H1 (cell line): ENCODE measurements around the gene BMERB1. TPM values are rescaled to one million over a fixed set of nuclear protein-coding genes. Genes with fewer than 3 reads are reported as not detected.

Source experiments
- CTCF ChIA-PET: fragments of 300-600 bp; sonication (Branson Sonifier 250); formaldehyde crosslinking; loops from one replicate; lab custom pipeline; 2021; ENCODE audit not compliant: partially characterized antibody; lab: Charles Lee
- POLR2A ChIA-PET: fragments of 300-600 bp; sonication (Branson Sonifier 250); formaldehyde crosslinking; loops from one replicate; lab custom pipeline; 2021; ENCODE audit warnings: inconsistent platforms; ENCODE audit not compliant: partially characterized antibody; lab: Charles Lee
- DNase-seq, 2 experiments: peaks; one replicate each; pipeline versions ENCODE4 v3.0.0 to v3.0.0-alpha.2; 2010 to 2022; ENCODE audit warnings: low spot score in 2 of 2, low read depth in 1 of 2, mixed read lengths in 1 of 2
- FAIRE-seq: peaks from 2 replicates; lab custom pipeline; 2011; peaks lifted over from hg19 to GRCh38; lab: Jason Lieb, UNC
- H2AFZ ChIP-seq: 2 replicates; pipeline ENCODE4 v1.8.1; 2012; ENCODE audit warnings: low read length, inconsistent platforms
- H2AK5ac ChIP-seq: 2 replicates; pipeline ENCODE4 v1.6.1; 2013; ENCODE audit warnings: low read depth, low read length
- H2BK120ac ChIP-seq: replicated peaks from 2 replicates; pipeline ENCODE3; 2013; ENCODE audit warnings: low read depth, low read length, inconsistent platforms
- H2BK12ac ChIP-seq: 2 replicates; pipeline ENCODE4 v1.6.1; 2013; ENCODE audit warnings: low read depth, low read length
- H2BK15ac ChIP-seq: 2 replicates; pipeline ENCODE4 v1.6.1; 2013; ENCODE audit warnings: low read length
- H2BK20ac ChIP-seq: 2 replicates; pipeline ENCODE4 v1.6.1; 2013; ENCODE audit warnings: low read length
- H2BK5ac ChIP-seq: 2 replicates; pipeline ENCODE4 v1.6.1; 2013; ENCODE audit warnings: low read depth, low read length
- H3K14ac ChIP-seq: 2 replicates; pipeline ENCODE4 v1.6.1; 2013; ENCODE audit warnings: inconsistent platforms; ENCODE audit not compliant: insufficient read length
- H3K18ac ChIP-seq: 2 replicates; pipeline ENCODE4 v1.6.1; 2013; ENCODE audit warnings: low read length; ENCODE audit errors: extremely low read depth
- H3K23ac ChIP-seq: 2 replicates; pipeline ENCODE4 v1.6.1; 2013; ENCODE audit warnings: inconsistent platforms; ENCODE audit not compliant: insufficient read length
- H3K23me2 ChIP-seq: 2 replicates; pipeline ENCODE4 v1.6.1; 2013; ENCODE audit warnings: low read depth, low read length
- H3K27ac ChIP-seq: 2 replicates; pipeline ENCODE4 v1.6.1; 2011; ENCODE audit warnings: low read depth, low read length, inconsistent platforms
- H3K27me3 ChIP-seq, 4 experiments: replicated peaks in 1 of 4; 1 replicate in 1 of 4; 2 replicates in 3 of 4; pipeline versions ENCODE4 v1.6.1 to v1.8.1; 2011 to 2013; ENCODE audit warnings: low read length in 3 of 4, mild to moderate bottlenecking in 3 of 4, inconsistent platforms in 2 of 4, mixed read lengths in 2 of 4, moderate library complexity in 1 of 4; ENCODE audit not compliant: control insufficient read depth in 3 of 4, insufficient read depth in 3 of 4; ENCODE audit errors: extremely low read depth in 1 of 4
- H3K36me3 ChIP-seq, 4 experiments: 2 replicates each; pipeline versions ENCODE4 v1.6.1 to v1.8.1; 2011 to 2013; ENCODE audit warnings: mild to moderate bottlenecking in 4 of 4, low read length in 3 of 4, moderate library complexity in 2 of 4, control low read depth in 1 of 4, inconsistent platforms in 1 of 4; ENCODE audit not compliant: insufficient read depth in 4 of 4, control insufficient read depth in 2 of 4
- H3K4ac ChIP-seq: replicated peaks from 2 replicates; pipeline ENCODE3; 2013; ENCODE audit warnings: low read length, low read depth, mixed read lengths, inconsistent platforms; ENCODE audit not compliant: insufficient read length
- H3K4me1 ChIP-seq, 4 experiments: replicated peaks in 1 of 4; 1 replicate in 1 of 4; 2 replicates in 3 of 4; pipeline versions ENCODE4 v1.6.1 to v1.8.1; 2011 to 2013; ENCODE audit warnings: low read length in 3 of 4, inconsistent platforms in 2 of 4, mixed read lengths in 1 of 4; ENCODE audit not compliant: insufficient read depth in 4 of 4, control insufficient read depth in 3 of 4
- H3K4me2 ChIP-seq, 2 experiments: 2 replicates each; pipeline versions ENCODE4 v1.6.1 to v1.8.1; 2011 to 2013; ENCODE audit warnings: low read depth in 2 of 2, low read length in 2 of 2, control low read depth in 1 of 2, inconsistent platforms in 1 of 2, mild to moderate bottlenecking in 1 of 2; ENCODE audit not compliant: insufficient read depth in 1 of 2
- H3K4me3 ChIP-seq, 4 experiments: fragments of 200-600, 300-600 bp in 1 of 4; sonication (generic), shearing (Covaris generic), sonication (Bioruptor Twin) in 1 of 4; 2 replicates each; pipeline versions ENCODE4 v1.5.1 to v1.8.1; 2011 to 2016; ENCODE audit warnings: low read length in 4 of 4, low read depth in 3 of 4, control low read depth in 2 of 4, inconsistent platforms in 2 of 4, mild to moderate bottlenecking in 2 of 4, mixed read lengths in 1 of 4, moderate library complexity in 1 of 4; ENCODE audit not compliant: insufficient read depth in 2 of 4; ENCODE audit errors: extremely low read depth in 1 of 4
- H3K56ac ChIP-seq: replicated peaks from 2 replicates; pipeline ENCODE3; 2013; ENCODE audit warnings: low read depth, mild to moderate bottlenecking, mixed read lengths, low read length, inconsistent platforms; ENCODE audit not compliant: insufficient read length
- H3K79me1 ChIP-seq: 2 replicates; pipeline ENCODE4 v1.6.1; 2013; ENCODE audit warnings: low read depth, low read length, control low read depth
- H3K79me2 ChIP-seq, 2 experiments: 2 replicates each; pipeline versions ENCODE4 v1.6.1 to v1.8.1; 2012 to 2013; ENCODE audit warnings: low read length in 2 of 2, mild to moderate bottlenecking in 2 of 2, inconsistent platforms in 1 of 2; ENCODE audit not compliant: insufficient read depth in 2 of 2, control insufficient read depth in 1 of 2
- H3K9ac ChIP-seq, 4 experiments: replicated peaks in 1 of 4; 1 replicate in 1 of 4; 2 replicates in 3 of 4; pipeline versions ENCODE4 v1.6.1 to v1.8.1; 2011 to 2013; ENCODE audit warnings: low read depth in 3 of 4, low read length in 3 of 4, control low read depth in 2 of 4, mild to moderate bottlenecking in 2 of 4, moderate library complexity in 2 of 4, inconsistent platforms in 1 of 4; ENCODE audit errors: extremely low read depth in 1 of 4
- H3K9me3 ChIP-seq, 2 experiments: 2 replicates each; pipeline versions ENCODE4 v1.6.1 to v1.8.1; 2012 to 2013; ENCODE audit warnings: mild to moderate bottlenecking in 2 of 2, moderate library complexity in 2 of 2, control low read depth in 1 of 2, inconsistent platforms in 1 of 2, low read depth in 1 of 2, low read length in 1 of 2, mixed read lengths in 1 of 2; ENCODE audit not compliant: insufficient read depth in 2 of 2
- H4K20me1 ChIP-seq, 2 experiments: replicated peaks in 1 of 2; 2 replicates each; pipeline versions ENCODE3 to v1.8.1; 2011 to 2013; ENCODE audit warnings: inconsistent platforms in 2 of 2, low read length in 2 of 2, mild to moderate bottlenecking in 1 of 2; ENCODE audit not compliant: insufficient read depth in 2 of 2, control insufficient read depth in 1 of 2
- H4K5ac ChIP-seq: 2 replicates; pipeline ENCODE4 v1.6.1; 2013; ENCODE audit warnings: low read length, low read depth, mixed read lengths, inconsistent platforms; ENCODE audit not compliant: insufficient read length
- H4K8ac ChIP-seq: 2 replicates; pipeline ENCODE4 v1.8.0; 2013; ENCODE audit warnings: mild to moderate bottlenecking, moderate library complexity, low read length, inconsistent platforms; ENCODE audit not compliant: insufficient read depth; ENCODE audit errors: extremely low read depth
- H4K91ac ChIP-seq: replicated peaks from 2 replicates; pipeline ENCODE3; 2013; ENCODE audit warnings: low read length, mixed read lengths, inconsistent platforms; ENCODE audit not compliant: insufficient read length
- ASH2L ChIP-seq: fragments of 200-600, 300-600 bp; sonication (generic); IDR thresholded peaks from one replicate; pipeline ENCODE4 v1.7.1; 2017; ENCODE audit warnings: low read length
- BACH1 ChIP-seq: IDR thresholded peaks from 2 replicates; pipeline ENCODE4 v1.6.1; 2012; ENCODE audit warnings: low read length, improper control_type of control experiment
- HDAC2 ChIP-seq, 2 experiments: fragments of 300-600 bp in 1 of 2; sonication (generic) in 1 of 2; IDR thresholded peaks; 2 replicates each; pipeline ENCODE4 v1.6.1; 2011 to 2012; ENCODE audit warnings: low read depth in 2 of 2, low read length in 2 of 2, mild to moderate bottlenecking in 2 of 2, moderate library complexity in 2 of 2, borderline replicate concordance in 1 of 2, inconsistent platforms in 1 of 2
- HDAC6 ChIP-seq: IDR thresholded peaks from one replicate; pipeline ENCODE4 v1.7.1; 2012; ENCODE audit warnings: low read depth, mild to moderate bottlenecking, inconsistent platforms, low read length, moderate library complexity
- JUN ChIP-seq: IDR thresholded peaks from 2 replicates; pipeline ENCODE4 v1.6.1; 2011; ENCODE audit warnings: low read depth, mild to moderate bottlenecking, improper control_type of control experiment, low read length
- JUND ChIP-seq: IDR thresholded peaks from 2 replicates; pipeline ENCODE4 v1.6.1; 2011; ENCODE audit warnings: mild to moderate bottlenecking, improper control_type of control experiment, low read length
- PHF8 ChIP-seq: fragments of 200-600 bp; sonication (generic); conservative IDR thresholded peaks from 2 replicates; pipeline ENCODE4 v1.7.1; 2012; ENCODE audit warnings: low read depth, mild to moderate bottlenecking, inconsistent platforms, low read length, moderate library complexity
- RAD21 ChIP-seq, 2 experiments: IDR thresholded peaks in 1 of 2; conservative IDR thresholded peaks in 1 of 2; 2 replicates each; pipeline ENCODE4 v1.6.1; 2011; ENCODE audit warnings: low read depth in 2 of 2, low read length in 2 of 2, improper control_type of control experiment in 1 of 2, inconsistent platforms in 1 of 2, mild to moderate bottlenecking in 1 of 2, moderate library complexity in 1 of 2
- RXRA ChIP-seq: IDR thresholded peaks from 2 replicates; pipeline ENCODE4 v1.6.1; 2011; ENCODE audit warnings: low read depth, mild to moderate bottlenecking, low read length, moderate library complexity; ENCODE audit not compliant: insufficient read depth
- WGBS, 2 experiments: shearing (Covaris generic) in 1 of 2; methylation state at CpG; one replicate each; pipeline versions ENCODE4 v1.1.6 to v1.1.7; 2013 to 2015; ENCODE audit warnings: low lambda C conversion rate in 2 of 2, mixed read lengths in 2 of 2, inconsistent platforms in 1 of 2, low coverage in 1 of 2, missing lambda C conversion rate in 1 of 2; ENCODE audit not compliant: insufficient replicate concordance in 2 of 2, insufficient coverage in 1 of 2, insufficient read length in 1 of 2; ENCODE audit errors: extremely low coverage in 1 of 2, missing lambda C conversion rate in 1 of 2; 5-methylcytosine and 5-hydroxymethylcytosine counted together
- polyA plus RNA-seq, 7 experiments: library from polyadenylated mRNA; depleted of rRNA in 3 of 7; stranded (reverse) in 5 of 7; unstranded in 2 of 7; fragments of >200 nt in 5 of 7; fragments of 200-250 nt in 2 of 7; gene quantifications; 1 replicate in 5 of 7; 2 replicates in 1 of 7; 4 replicates in 1 of 7; pipeline versions ENCODE4 v1.2.1 to v1.2.3, GENCODE V29; 2011 to 2013; ENCODE audit warnings: missing spikeins in 2 of 7, mixed read lengths in 2 of 7
- total RNA-seq: library from RNA; stranded (reverse); fragmentation: NEBNext Ultra II Directional; extraction: Animal tissue kit (Norgen Biotek cat#: 25700); gene quantifications from 2 replicates; pipeline ENCODE4 v1.2.1, GENCODE V29; 2021
- TF ChIP-seq, protein P1 (sequence below): IDR thresholded peaks from 2 replicates; pipeline ENCODE4 v1.6.1; 2012; ENCODE audit warnings: inconsistent platforms

BMERB1 gene
- total and polyA plus RNA-seq, 2 of the 8 experiments (the other 6 are each of a cell fraction or from before 2014, with no cell fraction given) = 23.5 to 27.1 TPM

DNA sequence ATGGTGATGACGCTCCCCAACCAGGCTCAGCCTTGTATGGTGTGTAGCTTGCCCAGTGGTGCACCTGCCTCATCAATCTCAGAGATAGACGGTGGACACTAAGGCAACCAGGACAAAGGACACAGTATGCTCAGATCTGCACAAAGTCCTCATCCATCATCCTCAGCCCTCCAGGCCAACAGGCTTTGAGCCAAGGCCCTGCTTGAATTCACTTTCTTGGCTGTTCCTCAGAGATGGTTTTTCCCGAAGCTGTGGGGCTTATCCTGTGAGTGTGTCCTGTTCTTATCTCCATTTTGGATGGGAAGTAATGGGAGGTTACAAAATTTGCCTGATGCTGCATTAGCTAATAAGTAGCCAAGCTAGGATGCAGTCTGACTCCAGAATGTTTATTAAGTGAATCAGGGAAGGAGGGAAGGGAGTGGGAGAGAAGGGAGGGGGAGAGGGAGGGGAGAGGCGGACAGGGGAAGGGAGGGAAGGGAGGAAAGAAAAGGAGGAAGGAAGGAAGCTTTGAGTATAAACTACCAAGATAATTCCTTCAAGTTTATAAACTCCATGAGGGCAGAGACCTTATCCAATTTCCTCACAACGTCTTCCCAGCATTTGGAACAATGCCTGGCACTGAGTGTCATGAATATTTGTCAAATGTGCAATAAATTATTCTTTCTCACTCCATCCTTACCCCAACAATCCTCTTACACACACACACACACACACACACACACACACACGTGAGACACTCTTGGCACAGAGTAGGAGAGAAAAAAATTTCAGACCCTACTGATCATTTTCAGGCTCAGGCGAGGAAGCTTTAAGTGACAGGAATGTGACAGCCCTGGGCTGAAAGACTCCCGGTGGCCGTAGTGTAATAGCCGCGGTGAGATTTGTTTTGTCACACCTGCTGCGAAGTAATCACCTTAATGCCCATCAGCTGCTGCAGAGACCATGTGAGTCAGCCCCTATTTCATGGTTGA, 84.3 kb downstream of the BMERB1 start:
- POLR2A ChIA-PET = no interaction called here
- H4K8ac ChIP-seq = no peak overlapping the region
- no peak overlapping the region for H3K27ac ChIP-seq
- no peak overlapping the region for H2BK5ac ChIP-seq
- 0 out of 2 replicates have a peak, but pooled peaks cover 2% of the 10 kb centered on the region for H3K79me1 ChIP-seq
- H4K5ac ChIP-seq = no peak overlapping the region
- H3K27me3 ChIP-seq = no peaks in the 10 kb centered on the region
- H4K20me1 ChIP-seq = peaks cover 0 to 4% of the 10 kb centered on the region in 2 experiments
- H2AFZ ChIP-seq = no peak overlapping the region
- 79% methylated on average over 11 of the region's 12 CpGs; no CpG with 5 or more reads in 1 of the 2 experiments for WGBS, 2 experiments
- H2BK12ac ChIP-seq = no peak overlapping the region
- H3K23ac ChIP-seq = no peak overlapping the region
- DNase-seq (no peak), FAIRE-seq (no peak)
- H3K4me3 ChIP-seq = no peak overlapping the region
- CTCF ChIA-PET = interaction anchor here (0.7 to 1.5 kb wide), 2 partner anchors 9 to 1633 kb away, joined by 3 read pairs; no protein-coding TSS in a partner anchor
- no peak overlapping the region for H3K56ac ChIP-seq
- H3K4ac ChIP-seq = no peak overlapping the region
- H3K9ac ChIP-seq = no peak overlapping the region
- H3K79me2 ChIP-seq = no peaks in the 10 kb centered on the region
- no peak overlapping the region for H2BK20ac ChIP-seq
- H2BK120ac ChIP-seq = no peak overlapping the region
- no peak overlapping the region for H3K14ac ChIP-seq
- no peaks in the 10 kb centered on the region; a peak in 1 of 7 replicates for H3K4me1 ChIP-seq
- peaks cover 4% of the 10 kb centered on the region for H3K23me2 ChIP-seq
- H3K9me3 ChIP-seq = no peaks in the 10 kb centered on the region
- no peaks in the 10 kb centered on the region; a peak in 1 of 8 replicates for H3K36me3 ChIP-seq
- H3K18ac ChIP-seq = no peak overlapping the region
- H2AK5ac ChIP-seq = no peak overlapping the region
- no peak overlapping the region for H2BK15ac ChIP-seq
- H4K91ac ChIP-seq = no peak overlapping the region
- H3K4me2 ChIP-seq = no peak overlapping the region
- TF ChIP-seq JUN (no peak), ASH2L (no peak), BACH1 (no peak), RAD21 (IDR thresholded peaks at IDR 0.05 in 1 of 2, conservative IDR thresholded peaks at IDR 0.05 in 1 of 2; ENCODE audit: low read depth in 2 of 2, low read length in 2 of 2) (no peak), JUND (no peak), PHF8 (no peak), RXRA (no peak), HDAC6 (no peak), HDAC2 (IDR thresholded peaks at IDR 0.05; ENCODE audit: borderline replicate concordance in 1 of 2, low read depth in 2 of 2, low read length in 2 of 2) (no peak)
- TF ChIP-seq, protein P1, sequence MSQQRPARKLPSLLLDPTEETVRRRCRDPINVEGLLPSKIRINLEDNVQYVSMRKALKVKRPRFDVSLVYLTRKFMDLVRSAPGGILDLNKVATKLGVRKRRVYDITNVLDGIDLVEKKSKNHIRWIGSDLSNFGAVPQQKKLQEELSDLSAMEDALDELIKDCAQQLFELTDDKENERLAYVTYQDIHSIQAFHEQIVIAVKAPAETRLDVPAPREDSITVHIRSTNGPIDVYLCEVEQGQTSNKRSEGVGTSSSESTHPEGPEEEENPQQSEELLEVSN = no peak
